ENCODE results near the gene OLFM1.

OLFM1 gene

GRCh38 chr9:135101486-135101885 is 14.0 kb downstream of the OLFM1 start:
- H3K4me3 ChIP-seq (ENCODE audit: insufficient read length, low read depth): no peak overlapping the region
- peaks cover 18% of the 10 kb centered on the region for H3K4me1 ChIP-seq (ENCODE audit: insufficient read depth, insufficient read length)
- no peaks in the 10 kb centered on the region for H3K27me3 ChIP-seq (ENCODE audit: insufficient read depth, insufficient read length)
- H3K36me3 ChIP-seq (ENCODE audit: insufficient read depth, insufficient read length, low read length): peaks cover 74% of the 10 kb centered on the region
- no peak overlapping the region for H3K9ac ChIP-seq (ENCODE audit: insufficient read length, low read depth)
- TF ChIP-seq ZNF274 (IDR thresholded peaks at IDR 0.05; ENCODE audit: low read depth, low read length) (no peak), SUZ12 (IDR thresholded peaks at IDR 0.05; ENCODE audit: extremely low read depth, insufficient read depth, insufficient read length) (no peak), YY1 (IDR thresholded peaks at IDR 0.05; ENCODE audit: insufficient read depth, insufficient read length) (no peak)
- DNase-seq (ENCODE audit: low read depth, low spot score): no peak
- H3K9me3 ChIP-seq (ENCODE audit: insufficient read depth, low read length): no peaks in the 10 kb centered on the region

GRCh38 chr9:135101926-135102325 is 14.5 kb downstream of the OLFM1 start:
- no peak overlapping the region for H3K4me3 ChIP-seq (ENCODE audit: insufficient read length, low read depth)
- TF ChIP-seq ZNF274 (IDR thresholded peaks at IDR 0.05; ENCODE audit: low read depth, low read length) (no peak), YY1 (IDR thresholded peaks at IDR 0.05; ENCODE audit: insufficient read depth, insufficient read length) (no peak), SUZ12 (IDR thresholded peaks at IDR 0.05; ENCODE audit: extremely low read depth, insufficient read depth, insufficient read length) (no peak)
- H3K36me3 ChIP-seq (ENCODE audit: insufficient read depth, insufficient read length, low read length): peaks cover 74% of the 10 kb centered on the region
- no peak overlapping the region for H3K9ac ChIP-seq (ENCODE audit: insufficient read length, low read depth)
- DNase-seq (ENCODE audit: low read depth, low spot score): no peak
- H3K27me3 ChIP-seq (ENCODE audit: insufficient read depth, insufficient read length): no peaks in the 10 kb centered on the region
- no peaks in the 10 kb centered on the region for H3K9me3 ChIP-seq (ENCODE audit: insufficient read depth, low read length)
- H3K4me1 ChIP-seq (ENCODE audit: insufficient read depth, insufficient read length): peaks cover 21% of the 10 kb centered on the region

GRCh38 chr9:135102331-135102730 is 14.9 kb downstream of the OLFM1 start:
- TF ChIP-seq YY1 (IDR thresholded peaks at IDR 0.05; ENCODE audit: insufficient read depth, insufficient read length) (no peak), SUZ12 (IDR thresholded peaks at IDR 0.05; ENCODE audit: extremely low read depth, insufficient read depth, insufficient read length) (no peak), ZNF274 (IDR thresholded peaks at IDR 0.05; ENCODE audit: low read depth, low read length) (no peak)
- no peak overlapping the region for H3K9ac ChIP-seq (ENCODE audit: insufficient read length, low read depth)
- no peak for DNase-seq (ENCODE audit: low read depth, low spot score)
- H3K27me3 ChIP-seq (ENCODE audit: insufficient read depth, insufficient read length): no peaks in the 10 kb centered on the region
- H3K4me1 ChIP-seq (ENCODE audit: insufficient read depth, insufficient read length): peaks cover 24% of the 10 kb centered on the region
- peaks cover 72% of the 10 kb centered on the region for H3K36me3 ChIP-seq (ENCODE audit: insufficient read depth, insufficient read length, low read length)
- H3K4me3 ChIP-seq (ENCODE audit: insufficient read length, low read depth): no peak overlapping the region
- H3K9me3 ChIP-seq (ENCODE audit: insufficient read depth, low read length): no peaks in the 10 kb centered on the region

GRCh38 chr9:135103001-135103446 is 15.6 kb downstream of the OLFM1 start:
- TF ChIP-seq SUZ12 (IDR thresholded peaks at IDR 0.05; ENCODE audit: extremely low read depth, insufficient read depth, insufficient read length) (no peak), ZNF274 (IDR thresholded peaks at IDR 0.05; ENCODE audit: low read depth, low read length) (no peak), YY1 (IDR thresholded peaks at IDR 0.05; ENCODE audit: insufficient read depth, insufficient read length) (no peak)
- Histone ChIP-seq H3K9me3 (ENCODE audit: insufficient read depth, low read length) (no peaks in the 10 kb centered on the region), H3K27me3 (ENCODE audit: insufficient read depth, insufficient read length) (no peaks in the 10 kb centered on the region), H3K36me3 (ENCODE audit: insufficient read depth, insufficient read length, low read length) (peaks cover 70% of the 10 kb centered on the region), H3K4me3 (ENCODE audit: insufficient read length, low read depth) (no peak overlapping the region), H3K4me1 (ENCODE audit: insufficient read depth, insufficient read length) (peaks cover 26% of the 10 kb centered on the region), H3K9ac (ENCODE audit: insufficient read length, low read depth) (no peak overlapping the region)
- no peak for DNase-seq (ENCODE audit: low read depth, low spot score)

GRCh38 chr9:135103931-135104639 is 16.6 kb downstream of the OLFM1 start:
- Histone ChIP-seq H3K4me1 (ENCODE audit: insufficient read depth, insufficient read length) (peaks cover 29% of the 10 kb centered on the region), H3K9me3 (ENCODE audit: insufficient read depth, low read length) (no peaks in the 10 kb centered on the region), H3K36me3 (ENCODE audit: insufficient read depth, insufficient read length, low read length) (peaks cover 69% of the 10 kb centered on the region), H3K4me3 (ENCODE audit: insufficient read length, low read depth) (no peak overlapping the region), H3K27me3 (ENCODE audit: insufficient read depth, insufficient read length) (no peaks in the 10 kb centered on the region), H3K9ac (ENCODE audit: insufficient read length, low read depth) (no peak overlapping the region)
- DNase-seq (ENCODE audit: low read depth, low spot score): no peak
- no peak for TF ChIP-seq ZNF274 (IDR thresholded peaks at IDR 0.05; ENCODE audit: low read depth, low read length)
- TF ChIP-seq SUZ12 (IDR thresholded peaks at IDR 0.05; ENCODE audit: extremely low read depth, insufficient read depth, insufficient read length): no peak
- TF ChIP-seq YY1 (IDR thresholded peaks at IDR 0.05; ENCODE audit: insufficient read depth, insufficient read length): no peak

GRCh38 chr9:135104761-135105160 is 17.3 kb downstream of the OLFM1 start:
- Histone ChIP-seq H3K9me3 (ENCODE audit: insufficient read depth, low read length) (no peaks in the 10 kb centered on the region), H3K27me3 (ENCODE audit: insufficient read depth, insufficient read length) (no peaks in the 10 kb centered on the region), H3K4me3 (ENCODE audit: insufficient read length, low read depth) (no peak overlapping the region), H3K36me3 (ENCODE audit: insufficient read depth, insufficient read length, low read length) (peaks cover 65% of the 10 kb centered on the region), H3K9ac (ENCODE audit: insufficient read length, low read depth) (no peak overlapping the region), H3K4me1 (ENCODE audit: insufficient read depth, insufficient read length) (peaks cover 29% of the 10 kb centered on the region)
- DNase-seq (ENCODE audit: low read depth, low spot score): no peak
- TF ChIP-seq YY1 (IDR thresholded peaks at IDR 0.05; ENCODE audit: insufficient read depth, insufficient read length) (no peak), SUZ12 (IDR thresholded peaks at IDR 0.05; ENCODE audit: extremely low read depth, insufficient read depth, insufficient read length) (no peak), ZNF274 (IDR thresholded peaks at IDR 0.05; ENCODE audit: low read depth, low read length) (no peak)

- no peaks in the 10 kb centered on the region for H3K9me3 ChIP-seq (ENCODE audit: insufficient read depth, low read length)
- peaks cover 64% of the 10 kb centered on the region for H3K36me3 ChIP-seq (ENCODE audit: insufficient read depth, insufficient read length, low read length)
- H3K4me3 ChIP-seq (ENCODE audit: insufficient read length, low read depth): no peak overlapping the region
- no peak overlapping the region for H3K9ac ChIP-seq (ENCODE audit: insufficient read length, low read depth)
- no peaks in the 10 kb centered on the region for H3K27me3 ChIP-seq (ENCODE audit: insufficient read depth, insufficient read length)
- TF ChIP-seq YY1 (IDR thresholded peaks at IDR 0.05; ENCODE audit: insufficient read depth, insufficient read length) (no peak), SUZ12 (IDR thresholded peaks at IDR 0.05; ENCODE audit: extremely low read depth, insufficient read depth, insufficient read length) (no peak), ZNF274 (IDR thresholded peaks at IDR 0.05; ENCODE audit: low read depth, low read length) (no peak)
- H3K4me1 ChIP-seq (ENCODE audit: insufficient read depth, insufficient read length): peaks cover 29% of the 10 kb centered on the region
- no peak for DNase-seq (ENCODE audit: low read depth, low spot score)
Measured at GRCh38 chr9:135105211-135105745, 17.8 kb downstream of the OLFM1 start.

All from NT2/D1 (cell line).